Astrocyte (in vitro differentiated cells and primary cell): ENCODE results near the gene RIMBP2.

Experiments used
- EZH2 ChIP-seq: IDR thresholded peaks from 2 replicates; pipeline ENCODE4 v1.6.1; 2012; ENCODE audit warnings: mild to moderate bottlenecking, low read length, inconsistent platforms; ENCODE audit not compliant: insufficient read depth
- TF ChIP-seq, protein P1 (sequence below): IDR thresholded peaks from 2 replicates; pipeline ENCODE4 v1.5.1; 2011; ENCODE audit warnings: low read depth, mild to moderate bottlenecking, inconsistent platforms, low read length, moderate library complexity; ENCODE audit not compliant: insufficient read depth

DNA sequence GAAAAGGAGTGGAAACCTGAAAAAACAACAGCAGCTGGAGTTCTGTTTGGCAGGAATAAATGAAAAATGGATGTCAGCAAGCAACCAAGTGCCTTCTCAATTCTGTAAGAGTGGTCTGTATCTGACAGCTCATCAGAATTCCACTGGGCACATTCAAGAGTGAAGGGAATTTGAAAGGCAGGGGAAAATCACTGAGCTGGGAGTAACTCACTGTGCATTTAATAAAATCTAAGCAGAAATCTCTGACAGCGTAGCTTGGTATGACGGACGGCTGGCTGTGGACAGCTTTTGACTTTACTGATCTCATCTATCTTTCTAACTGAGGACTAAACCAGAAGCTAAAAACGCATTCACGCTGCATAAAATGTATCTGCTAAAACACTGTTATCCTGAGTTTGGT is 153.4 kb downstream of the RIMBP2 start:
- TF ChIP-seq, protein P1, sequence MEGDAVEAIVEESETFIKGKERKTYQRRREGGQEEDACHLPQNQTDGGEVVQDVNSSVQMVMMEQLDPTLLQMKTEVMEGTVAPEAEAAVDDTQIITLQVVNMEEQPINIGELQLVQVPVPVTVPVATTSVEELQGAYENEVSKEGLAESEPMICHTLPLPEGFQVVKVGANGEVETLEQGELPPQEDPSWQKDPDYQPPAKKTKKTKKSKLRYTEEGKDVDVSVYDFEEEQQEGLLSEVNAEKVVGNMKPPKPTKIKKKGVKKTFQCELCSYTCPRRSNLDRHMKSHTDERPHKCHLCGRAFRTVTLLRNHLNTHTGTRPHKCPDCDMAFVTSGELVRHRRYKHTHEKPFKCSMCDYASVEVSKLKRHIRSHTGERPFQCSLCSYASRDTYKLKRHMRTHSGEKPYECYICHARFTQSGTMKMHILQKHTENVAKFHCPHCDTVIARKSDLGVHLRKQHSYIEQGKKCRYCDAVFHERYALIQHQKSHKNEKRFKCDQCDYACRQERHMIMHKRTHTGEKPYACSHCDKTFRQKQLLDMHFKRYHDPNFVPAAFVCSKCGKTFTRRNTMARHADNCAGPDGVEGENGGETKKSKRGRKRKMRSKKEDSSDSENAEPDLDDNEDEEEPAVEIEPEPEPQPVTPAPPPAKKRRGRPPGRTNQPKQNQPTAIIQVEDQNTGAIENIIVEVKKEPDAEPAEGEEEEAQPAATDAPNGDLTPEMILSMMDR = no peak
- TF ChIP-seq EZH2 = no peak
